Right lung (tissue), 5 donors: Measurements from ENCODE around the gene CAPN2. TPM values are rescaled to one million over a fixed set of nuclear protein-coding genes. Genes with fewer than 3 reads are reported as not detected.
"Not testable (repeated sequence)": the region's sequence is repeated elsewhere in the genome, so short reads cannot be mapped to it uniquely, and the experiment has no call there.

ENCODE experiments used
- DNase-seq, 2 donors: peaks; one replicate each; pipeline ENCODE4 v3.0.0-alpha.2; 2013
- polyA plus RNA-seq, 5 donors: library from polyadenylated mRNA; unstranded; fragments of 120-200 nt; gene quantifications; one replicate each; pipeline versions ENCODE4 v1.2.1 to v1.2.3, GENCODE V29; 2013; ENCODE audit warnings: inconsistent platforms in 1 of 5, low replicate concordance in 1 of 5; ENCODE audit not compliant: insufficient read length in 5 of 5, insufficient read depth in 1 of 5

CAPN2 gene
- polyA plus RNA-seq, 5 donors = 135 to 169 (median 146) TPM

- no peak for DNase-seq
Observed at GRCh38 chr1:223733898-223734852, 21.8 kb downstream of the CAPN2 start.

- not testable (repeated sequence) for DNase-seq
Observed at GRCh38 chr1:223736638-223737037, 24.3 kb downstream of the CAPN2 start.

GRCh38 chr1:223737342-223737741 is 25.0 kb downstream of the CAPN2 start:
- no peak for DNase-seq

GRCh38 chr1:223738465-223739365 is 26.4 kb downstream of the CAPN2 start:
- no peak for DNase-seq

GRCh38 chr1:223739366-223740037 is 27.2 kb downstream of the CAPN2 start:
- no peak for DNase-seq

GRCh38 chr1:223740038-223740736 is 27.8 kb downstream of the CAPN2 start:
- DNase-seq = not testable (repeated sequence)

GRCh38 chr1:223741861-223742260 is 29.5 kb downstream of the CAPN2 start:
- DNase-seq = no peak

GRCh38 chr1:223742856-223743517 is 30.6 kb downstream of the CAPN2 start:
- DNase-seq = no peak

GRCh38 chr1:223745731-223746130 is 33.4 kb downstream of the CAPN2 start:
- DNase-seq = no peak

GRCh38 chr1:223747838-223748335 is 35.5 kb downstream of the CAPN2 start:
- no peak for DNase-seq

GRCh38 chr1:223748405-223748772 is 36.0 kb downstream of the CAPN2 start:
- DNase-seq = no peak

GRCh38 chr1:223748773-223749733 is 36.7 kb downstream of the CAPN2 start:
- peak in 1 of 2 donors; percentile 70 for DNase-seq

- no peak for DNase-seq
Observed at GRCh38 chr1:223750730-223751570, 38.6 kb downstream of the CAPN2 start.

- DNase-seq = no peak
Observed at GRCh38 chr1:223751696-223752095, 39.4 kb downstream of the CAPN2 start.

- no peak for DNase-seq
Observed at GRCh38 chr1:223752721-223753515, 40.6 kb downstream of the CAPN2 start.

GRCh38 chr1:223754681-223755431 is 42.5 kb downstream of the CAPN2 start:
- DNase-seq = no peak

GRCh38 chr1:223755432-223755792 is 43.1 kb downstream of the CAPN2 start:
- no peak for DNase-seq
